SU-DHL-6 (cell line): ENCODE results near the gene CCL25.

ENCODE experiments used
- H2AFZ ChIP-seq: fragments of 200-600 bp; sonication (generic); 2 replicates; pipeline ENCODE4 v1.6.1; 2014; ENCODE audit warnings: low read depth, mild to moderate bottlenecking, moderate library complexity, mixed read lengths, antibody characterized with exemption, low read length; ENCODE audit not compliant: severe bottlenecking
- H3F3A ChIP-seq: fragments of 200-600 bp; shearing (Covaris generic); 2 replicates; pipeline ENCODE4 v1.6.0; 2016; ENCODE audit warnings: antibody characterized with exemption, mild to moderate bottlenecking; ENCODE audit not compliant: insufficient read depth
- H3K27ac ChIP-seq: fragments of 200-600 bp; sonication (generic); 2 replicates; pipeline ENCODE4 v1.5.1; 2016; ENCODE audit warnings: low read depth, mild to moderate bottlenecking, low read length, moderate library complexity, mixed read lengths
- H3K27me3 ChIP-seq: fragments of 200-600 bp; sonication (generic), shearing (Covaris generic); 2 replicates; pipeline ENCODE4 v1.6.0; 2014; ENCODE audit warnings: mild to moderate bottlenecking, low read length
- H3K36me3 ChIP-seq: fragments of 200-600 bp; sonication (generic); 2 replicates; pipeline ENCODE4 v1.6.1; 2014; ENCODE audit warnings: mild to moderate bottlenecking, low read length, mixed read lengths
- H3K4me2 ChIP-seq: fragments of 300-600, 200-600 bp; shearing (Covaris generic), sonication (generic); 2 replicates; pipeline ENCODE4 v1.6.0; 2014; ENCODE audit warnings: low read length, low read depth, mild to moderate bottlenecking; ENCODE audit not compliant: poor library complexity, severe bottlenecking
- H3K4me3 ChIP-seq: fragments of 200-600 bp; sonication (generic); 2 replicates; pipeline ENCODE4 v1.5.1; 2014; ENCODE audit warnings: antibody characterized with exemption, low read length, mild to moderate bottlenecking, mixed read lengths; ENCODE audit not compliant: insufficient read depth, poor library complexity, severe bottlenecking
- H3K79me2 ChIP-seq: fragments of 200-600 bp; sonication (generic); 2 replicates; pipeline ENCODE4 v1.6.1; 2014; ENCODE audit warnings: mild to moderate bottlenecking, low read length, moderate library complexity; ENCODE audit not compliant: insufficient read depth
- H3K9ac ChIP-seq: fragments of 200-600 bp; sonication (generic); 2 replicates; pipeline ENCODE4 v1.7.0; 2014; ENCODE audit warnings: mild to moderate bottlenecking, low read length
- H3K9me2 ChIP-seq: fragments of 200-600 bp; sonication (generic); replicated peaks from 2 replicates; pipeline ENCODE4 v1.6.1; 2014; ENCODE audit warnings: low read length; ENCODE audit not compliant: insufficient read depth
- H3K9me3 ChIP-seq: fragments of 200-600 bp; sonication (generic); 2 replicates; pipeline ENCODE4 v1.6.1; 2014; ENCODE audit warnings: low read length, mixed read lengths; ENCODE audit not compliant: insufficient read depth
- H4K20me1 ChIP-seq: fragments of 200-600 bp; sonication (generic); 2 replicates; pipeline ENCODE4 v1.6.1; 2014; ENCODE audit warnings: low read depth, mild to moderate bottlenecking, antibody characterized with exemption, low read length, moderate library complexity, mixed read lengths
- CTCF ChIP-seq: fragments of 200-600 bp; sonication (generic); IDR thresholded peaks from one replicate; pipeline ENCODE4 v1.5.1; 2017; ENCODE audit warnings: antibody characterized with exemption, mild to moderate bottlenecking, low read length, moderate library complexity; ENCODE audit not compliant: insufficient read depth, poor library complexity, severe bottlenecking
- EZH2phosphoT487 ChIP-seq: fragments of 200-600 bp; sonication (generic), shearing (Covaris generic); conservative IDR thresholded peaks from 2 replicates; pipeline ENCODE4 v1.6.1; 2018; ENCODE audit warnings: mild to moderate bottlenecking, antibody characterized with exemption, low read length, moderate library complexity, mixed read lengths

Gene CCL25

GRCh38 chr19:8057545-8058270 is 5.1 kb downstream of the CCL25 start:
- Histone ChIP-seq H3K9ac (no peak overlapping the region), H3K36me3 (no peaks in the 10 kb centered on the region), H2AFZ (no peak overlapping the region), H3K9me2 (no peaks in the 10 kb centered on the region), H3K27me3 (no peaks in the 10 kb centered on the region), H3K4me3 (no peak overlapping the region), H3F3A (no peaks in the 10 kb centered on the region), H4K20me1 (no peaks in the 10 kb centered on the region), H3K4me2 (no peak overlapping the region), H3K27ac (no peak overlapping the region), H3K79me2 (no peaks in the 10 kb centered on the region), H3K9me3 (no peaks in the 10 kb centered on the region)
- TF ChIP-seq EZH2phosphoT487 (no peak), CTCF (no peak)

GRCh38 chr19:8064911-8065874 is 12.6 kb downstream of the CCL25 start:
- TF ChIP-seq EZH2phosphoT487, result no peak
- no peak for TF ChIP-seq CTCF
- no peaks in the 10 kb centered on the region for H3K36me3 ChIP-seq
- no peak overlapping the region for H3K4me2 ChIP-seq
- H3K9me3 ChIP-seq, result 0 out of 2 replicates have a peak, but pooled peaks cover 5% of the 10 kb centered on the region
- H3K27me3 ChIP-seq, result no peaks in the 10 kb centered on the region
- H3F3A ChIP-seq, result no peaks in the 10 kb centered on the region
- no peaks in the 10 kb centered on the region for H4K20me1 ChIP-seq
- H3K9me2 ChIP-seq, result no peaks in the 10 kb centered on the region
- no peak overlapping the region for H3K9ac ChIP-seq
- no peaks in the 10 kb centered on the region for H3K79me2 ChIP-seq
- no peak overlapping the region for H3K27ac ChIP-seq
- no peak overlapping the region for H2AFZ ChIP-seq
- no peak overlapping the region for H3K4me3 ChIP-seq

- 0 out of 2 replicates have a peak, but pooled peaks cover 5% of the 10 kb centered on the region for H3K9me3 ChIP-seq
- no peaks in the 10 kb centered on the region for H4K20me1 ChIP-seq
- no peaks in the 10 kb centered on the region for H3F3A ChIP-seq
- TF ChIP-seq EZH2phosphoT487, result no peak
- H3K4me2 ChIP-seq, result no peak overlapping the region
- no peak overlapping the region for H2AFZ ChIP-seq
- no peaks in the 10 kb centered on the region for H3K79me2 ChIP-seq
- H3K9ac ChIP-seq, result no peak overlapping the region
- no peak overlapping the region for H3K4me3 ChIP-seq
- H3K36me3 ChIP-seq, result no peaks in the 10 kb centered on the region
- H3K27ac ChIP-seq, result no peak overlapping the region
- no peaks in the 10 kb centered on the region for H3K9me2 ChIP-seq
- H3K27me3 ChIP-seq, result no peaks in the 10 kb centered on the region
These were observed 13.3 kb downstream of the CCL25 start for GRCh38 chr19:8065875-8066261.
